ENCODE results near the gene GNAZ.
"Not testable (repeated sequence)": the region's sequence is repeated elsewhere in the genome, so short reads cannot be mapped to it uniquely, and the experiment has no call there.

The GNAZ gene

GRCh38 chr22:23045461-23045860 is 24.9 kb upstream of the GNAZ start:
- DNase-seq, result no peak

DNA sequence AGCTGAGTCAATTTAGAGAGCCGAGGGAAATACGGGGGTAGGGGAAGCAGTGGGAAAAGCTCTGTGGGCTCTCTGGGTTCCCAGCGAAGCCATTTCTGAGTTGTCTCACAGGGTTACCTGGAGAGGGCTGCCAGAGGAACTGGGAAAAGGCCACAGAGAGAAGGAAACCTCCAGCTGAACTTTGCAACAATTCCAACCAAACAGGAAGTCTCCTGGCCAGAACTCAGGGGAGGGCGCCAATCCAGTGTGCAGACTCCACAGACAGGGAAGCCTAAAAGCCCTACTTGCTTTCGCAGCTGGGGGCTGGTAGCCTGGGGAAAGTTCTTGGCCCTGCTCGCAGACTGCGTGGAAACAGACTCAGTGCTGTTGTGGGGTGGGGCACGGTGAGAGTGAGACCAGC is 23.1 kb upstream of the GNAZ start:
- no peak for DNase-seq

- no peak for DNase-seq
Measured at GRCh38 chr22:23047742-23048141, 22.6 kb upstream of the GNAZ start.

GRCh38 chr22:23050546-23050945 is 19.8 kb upstream of the GNAZ start:
- DNase-seq, result not testable (repeated sequence)

DNA sequence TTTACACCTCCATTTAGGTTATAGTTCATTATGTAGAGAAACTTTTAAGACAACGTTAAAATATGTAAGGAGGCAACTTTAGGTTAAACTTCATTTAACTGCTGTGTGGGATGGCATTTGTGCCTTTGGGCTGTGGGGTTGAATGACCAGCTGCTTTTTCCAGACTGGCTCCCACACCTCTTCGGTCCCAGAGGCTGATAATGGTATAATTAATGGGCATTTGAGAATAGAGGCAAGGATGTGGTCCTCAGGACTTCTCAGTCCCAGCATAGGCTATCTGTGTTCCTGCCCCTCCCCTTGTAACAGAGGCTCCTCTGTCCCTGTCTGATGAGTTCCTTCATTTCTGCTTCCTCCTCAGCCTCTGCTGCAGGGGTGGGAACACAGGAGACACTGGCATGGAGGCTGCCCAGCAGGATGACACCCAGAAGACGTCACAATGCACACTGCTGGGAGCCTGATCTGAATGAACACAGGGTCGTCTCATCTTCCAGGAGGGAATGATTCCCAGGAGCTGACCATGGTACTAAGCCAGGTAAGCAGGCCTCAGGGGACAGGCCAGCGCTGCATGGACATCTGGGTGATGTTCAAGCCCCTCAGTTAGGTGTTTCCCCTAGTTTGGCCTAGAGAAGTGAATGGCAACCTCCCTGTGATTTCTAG is 17.1 kb upstream of the GNAZ start:
- no peak for DNase-seq

GRCh38 chr22:23053912-23054530 is 16.3 kb upstream of the GNAZ start:
- no peak for DNase-seq

DNA sequence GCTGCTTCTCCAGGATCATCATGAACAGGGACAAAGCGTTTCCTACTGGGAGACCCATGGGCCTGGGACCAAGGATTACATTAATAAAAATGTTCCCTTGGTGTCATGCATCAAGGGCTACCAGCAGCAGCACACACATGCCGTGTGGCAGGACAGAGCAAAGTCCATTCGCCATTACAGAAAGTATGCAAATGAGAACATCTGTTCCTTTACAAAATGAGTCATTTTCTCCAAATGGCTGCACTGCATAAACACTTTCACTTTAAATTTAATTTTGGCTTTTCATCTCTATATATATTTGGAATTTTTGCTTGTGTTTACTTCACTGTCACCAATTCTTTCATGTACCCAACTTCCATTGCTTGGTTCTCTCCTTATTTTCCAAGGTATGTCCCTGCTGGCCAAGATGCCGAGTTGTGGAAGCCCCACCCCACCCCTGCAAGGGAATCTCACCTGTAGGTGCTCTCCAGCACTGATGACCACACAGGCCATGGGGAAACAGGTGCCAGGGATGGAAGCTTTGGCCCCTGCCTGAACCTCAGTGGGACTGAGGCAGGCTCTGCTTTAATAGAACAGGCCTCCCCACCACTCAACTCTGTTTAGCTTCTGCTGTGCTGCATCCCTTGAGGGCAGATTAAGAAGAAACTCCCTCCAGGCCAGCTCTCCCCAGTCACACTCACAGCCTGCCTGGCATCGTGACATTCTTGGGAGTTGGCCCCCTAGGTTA is 15.6 kb upstream of the GNAZ start:
- no peak for DNase-seq

- no peak for DNase-seq
Measured at GRCh38 chr22:23055449-23056179, 14.7 kb upstream of the GNAZ start.

DNA sequence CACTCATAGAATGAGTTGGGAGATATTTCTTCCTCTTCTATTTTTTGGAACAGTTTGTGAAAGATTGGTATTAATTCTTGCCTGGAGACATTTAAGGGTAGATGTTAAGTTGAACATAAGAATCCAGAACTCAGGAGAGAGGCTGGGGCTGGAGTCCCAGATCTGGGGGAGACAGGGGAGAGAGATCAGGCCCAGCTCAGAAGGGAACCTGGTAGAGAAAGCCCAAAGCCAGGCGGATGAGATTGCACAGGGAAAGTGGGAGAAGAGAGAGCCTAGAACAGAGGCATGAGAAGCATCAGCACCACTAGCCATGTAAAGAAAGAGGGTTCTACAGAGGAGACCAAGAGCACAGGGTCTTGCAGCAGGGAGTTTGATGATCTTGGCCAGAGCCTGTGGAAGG is 13.0 kb upstream of the GNAZ start:
- no peak for DNase-seq

- DNase-seq, result no peak
Measured at GRCh38 chr22:23058063-23058462, 12.3 kb upstream of the GNAZ start.

DNA sequence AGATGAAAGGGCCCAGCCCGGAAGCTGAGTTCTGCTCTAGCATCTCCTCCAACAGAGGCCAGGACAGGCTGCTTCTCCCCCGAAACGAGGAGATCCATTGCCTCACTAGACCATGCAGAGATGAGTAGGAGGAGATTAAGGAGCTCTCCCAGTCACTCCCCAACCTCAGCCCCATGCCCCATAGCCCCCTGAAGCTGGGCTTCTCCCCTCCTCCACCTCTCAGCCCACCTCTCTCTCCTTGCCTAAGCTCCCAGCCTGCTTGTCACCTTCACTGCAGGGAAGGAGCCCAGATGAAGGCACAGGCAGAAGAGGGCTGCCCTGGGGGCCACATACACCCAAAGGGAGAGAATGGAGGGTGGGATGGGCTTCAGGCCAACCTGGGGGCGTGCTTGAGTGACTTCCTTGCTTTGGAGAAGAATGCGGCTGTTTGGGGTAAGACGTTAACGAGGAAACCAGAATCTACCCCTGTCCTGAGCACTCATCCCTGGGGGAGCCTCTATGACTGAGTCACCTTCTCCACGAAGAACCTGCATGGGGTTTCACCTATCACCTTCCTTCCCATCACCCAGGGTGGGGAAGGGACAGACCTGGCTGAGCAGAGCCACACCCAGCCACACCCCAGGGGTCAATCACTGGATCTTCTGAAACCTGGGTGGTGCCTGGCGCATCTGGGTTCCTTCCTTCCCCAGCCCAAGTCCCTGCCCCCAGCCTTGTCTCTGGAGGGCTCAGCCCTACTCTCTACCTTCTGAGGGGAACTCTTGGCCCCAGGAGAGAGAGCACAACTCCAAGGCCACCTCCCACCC is 11.6 kb upstream of the GNAZ start:
- DNase-seq, result no peak

GRCh38 chr22:23059284-23059948 is 10.9 kb upstream of the GNAZ start:
- no peak for DNase-seq

- no peak for DNase-seq
Measured at GRCh38 chr22:23060612-23061400, 9.5 kb upstream of the GNAZ start.

DNA sequence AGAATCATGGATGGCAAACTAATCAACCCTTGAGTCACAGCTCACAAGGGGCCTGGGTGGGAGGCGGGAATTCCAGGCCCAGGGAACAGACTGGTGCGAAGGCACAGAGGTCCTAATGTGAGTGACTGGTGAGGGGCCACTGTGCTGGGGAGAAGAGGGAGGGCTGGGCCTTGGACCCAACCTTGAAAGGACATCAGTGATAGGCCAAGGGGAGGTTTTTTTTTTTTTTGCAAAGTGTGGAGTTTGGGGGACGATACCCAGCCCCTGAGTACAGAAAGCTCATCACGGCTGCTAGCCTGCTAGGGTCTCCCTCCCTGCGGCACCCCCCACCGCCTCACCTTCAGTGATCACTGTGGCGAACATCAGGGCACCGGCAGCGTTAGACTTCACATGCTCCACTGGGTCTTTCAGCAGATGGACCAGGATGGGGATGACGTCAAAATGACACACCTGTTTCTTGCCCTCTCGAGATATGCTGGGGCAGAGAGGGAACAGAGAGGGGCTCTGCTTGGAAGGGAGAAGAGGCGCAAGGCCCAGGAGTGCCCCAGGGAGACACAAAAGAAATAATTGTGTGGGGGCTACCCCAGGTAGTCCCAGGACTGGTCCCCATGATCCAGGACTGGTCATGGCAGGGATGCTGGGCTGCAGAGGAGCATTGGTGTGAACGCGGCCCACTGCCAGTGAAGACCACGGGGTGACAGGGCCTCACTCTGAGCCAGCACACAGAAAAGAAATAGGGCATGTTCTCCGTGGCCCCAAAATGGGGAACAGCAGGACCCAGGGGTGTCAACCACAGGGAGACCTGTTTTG is 8.6 kb upstream of the GNAZ start:
- no peak for DNase-seq

GRCh38 chr22:23062616-23063538 is 7.4 kb upstream of the GNAZ start:
- DNase-seq, result no peak

DNA sequence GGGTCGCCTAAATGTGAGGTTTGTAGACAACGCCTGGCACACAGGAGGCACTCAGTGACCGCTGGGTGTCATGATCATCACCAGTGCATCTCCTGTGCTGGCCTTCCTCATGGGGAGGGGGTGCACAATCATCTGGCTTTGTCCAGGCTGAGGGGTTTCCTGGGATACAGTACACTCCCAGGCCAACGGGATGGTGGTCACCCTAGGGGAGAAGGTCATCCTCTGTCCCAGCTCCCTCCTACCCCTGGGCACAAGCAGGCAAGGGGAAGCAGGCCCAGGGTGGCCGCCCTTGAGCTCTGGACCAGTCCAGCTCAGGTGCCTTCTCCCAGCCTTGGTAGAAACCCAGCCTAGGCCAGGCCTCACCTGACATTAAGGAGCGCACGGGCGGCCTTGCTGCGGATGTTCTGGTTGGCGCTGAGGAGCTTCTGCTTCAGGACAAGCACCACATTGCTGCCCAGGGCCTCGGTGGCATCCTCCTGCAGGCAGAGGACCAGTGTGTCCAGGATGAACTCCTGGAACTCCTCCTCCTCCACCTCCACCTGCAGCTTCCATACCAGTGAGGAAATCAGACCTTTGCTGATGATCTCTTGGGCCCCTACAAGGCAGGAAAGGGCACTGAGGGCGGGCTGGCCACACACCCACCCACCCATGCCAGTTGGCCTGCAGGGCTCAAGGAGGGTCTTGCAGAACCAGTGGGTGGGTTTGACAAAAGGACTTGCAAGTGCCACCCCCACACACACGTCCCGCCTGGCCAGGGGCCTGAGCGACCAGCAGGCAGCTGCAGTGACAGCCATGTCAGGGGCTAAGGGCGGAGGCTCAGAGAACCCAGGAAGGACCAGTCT is 6.6 kb upstream of the GNAZ start:
- no peak for DNase-seq

DNA sequence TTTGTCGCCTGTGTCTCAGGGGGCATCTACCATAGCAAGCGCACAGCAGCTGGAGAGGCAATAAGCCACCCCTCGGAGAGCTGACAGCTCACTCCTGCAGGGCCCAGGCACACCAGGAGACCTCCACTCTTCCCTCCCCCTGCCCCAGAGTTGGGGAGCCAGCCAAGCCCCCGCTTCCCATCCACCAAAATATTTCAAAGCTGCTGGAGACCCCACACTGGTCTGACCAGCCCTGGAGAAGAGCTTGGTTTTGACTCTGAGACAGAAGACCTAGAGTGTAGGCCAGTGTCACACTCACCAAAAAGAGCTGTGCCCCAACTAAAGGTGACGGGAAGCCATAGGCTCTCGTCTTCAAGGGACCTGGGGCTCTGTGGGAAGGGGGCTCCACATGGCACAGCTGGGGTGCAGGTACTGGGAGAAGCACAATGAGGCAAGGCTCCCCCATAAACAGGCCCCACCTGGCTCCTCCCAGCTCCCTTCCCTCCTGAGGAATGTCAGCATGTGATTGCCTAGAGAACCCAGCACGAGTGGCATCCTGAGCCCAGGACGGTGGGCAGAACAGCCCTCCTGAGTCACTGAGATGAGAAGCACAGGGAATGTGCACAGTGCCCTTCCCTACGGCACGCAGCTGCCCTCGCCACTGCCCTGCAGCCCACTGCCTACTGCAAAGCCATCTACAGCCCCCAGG is 5.8 kb upstream of the GNAZ start:
- no peak for DNase-seq

- DNase-seq, result no peak
Measured at GRCh38 chr22:23065069-23065451, 5.3 kb upstream of the GNAZ start.
